Calu3 (cell line): ENCODE results near the gene SYNE2. TPM values are rescaled to one million over a fixed set of nuclear protein-coding genes. Genes with fewer than 3 reads are reported as not detected.

Source experiments
- BruUV-seq: library from RNA; stranded (reverse); fragments of 400-500 nt; replicated peaks from 2 replicates; lab custom pipeline; 2021; lab: Mats Ljungman, UMichigan
- CTCF ChIA-PET: fragments of 300-600 bp; sonication (Branson Sonifier 250); formaldehyde crosslinking; loops from one replicate; lab custom pipeline; 2022; ENCODE audit warnings: antibody characterized with exemption; lab: Charles Lee
- DNase-seq: peaks from one replicate; pipeline ENCODE4 v3.0.0; 2022
- H3K27ac Mint-ChIP-seq: one replicate; pipeline ENCODE4 v1.8.0; 2022; ENCODE audit warnings: mixed read lengths; ENCODE audit not compliant: unreplicated experiment
- H3K27me3 Mint-ChIP-seq: one replicate; pipeline ENCODE4 v1.8.0; 2022; ENCODE audit warnings: mixed read lengths; ENCODE audit not compliant: unreplicated experiment
- H3K36me3 Mint-ChIP-seq: one replicate; pipeline ENCODE4 v1.8.0; 2022; ENCODE audit warnings: mild to moderate bottlenecking, moderate library complexity, mixed read lengths; ENCODE audit not compliant: insufficient read depth, unreplicated experiment
- H3K4me1 Mint-ChIP-seq: one replicate; pipeline ENCODE4 v1.8.0; 2022; ENCODE audit warnings: mild to moderate bottlenecking, low read depth, mixed read lengths; ENCODE audit not compliant: unreplicated experiment
- H3K4me3 Mint-ChIP-seq: one replicate; pipeline ENCODE4 v1.8.0; 2022; ENCODE audit warnings: mild to moderate bottlenecking, low read depth, moderate library complexity, mixed read lengths; ENCODE audit not compliant: unreplicated experiment
- H3K9me3 Mint-ChIP-seq: one replicate; pipeline ENCODE4 v1.8.0; 2022; ENCODE audit warnings: low read depth, mixed read lengths; ENCODE audit not compliant: unreplicated experiment
- CTCF ChIP-seq: fragments of 200-600 bp; IDR thresholded peaks from one replicate; pipeline ENCODE4 v1.8.0; 2022; ENCODE audit warnings: antibody characterized with exemption; ENCODE audit not compliant: unreplicated experiment
- intact Hi-C: fragments of 100-400 bp; cut with micrococcal nuclease; formaldehyde crosslinking; loops from one replicate; pipeline ENCODE4 v1.10.0; 2022; ENCODE audit not compliant: unreplicated experiment
- total RNA-seq: library from RNA; stranded (reverse); gene quantifications from 2 replicates; pipeline ENCODE4 v1.2.3, GENCODE V29; 2022

SYNE2 gene
- total RNA-seq, 1 experiment from 2014 or later: 171 TPM

DNA sequence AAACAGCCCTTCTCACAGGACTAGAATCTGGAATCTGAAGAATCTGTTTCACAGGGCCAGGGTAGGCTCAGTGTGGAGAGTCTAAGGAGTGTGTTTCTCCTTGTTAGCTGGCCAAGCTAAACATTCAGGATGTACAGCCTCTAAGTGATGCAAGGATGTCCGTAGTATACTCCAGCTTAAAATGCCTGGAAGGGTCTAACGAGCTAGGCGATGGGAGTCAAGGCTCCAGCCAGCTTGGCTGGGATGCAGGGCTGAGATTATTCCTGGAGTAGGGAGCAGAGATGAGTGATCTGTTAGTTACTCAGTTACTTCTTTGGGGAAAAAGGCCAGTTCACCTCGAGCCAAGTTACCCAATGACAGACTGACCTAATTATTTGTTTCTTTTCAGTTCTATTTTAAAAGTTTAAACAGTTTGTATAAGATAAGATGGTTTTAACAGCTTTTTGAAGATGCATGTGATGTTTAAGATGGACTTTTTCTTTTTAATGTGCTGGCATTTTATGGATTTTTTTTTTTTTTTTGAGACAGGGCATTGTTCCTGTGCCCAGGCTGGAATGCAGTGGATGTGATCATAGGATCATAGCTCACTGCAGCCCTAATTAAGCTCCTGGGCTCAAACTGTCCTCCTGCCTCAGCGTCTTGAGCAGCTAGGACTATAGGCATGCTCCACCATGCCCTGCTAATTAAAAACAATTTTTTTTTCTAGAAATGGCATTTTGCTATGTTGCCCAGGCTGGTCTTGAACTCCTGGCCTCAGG, 41.1 kb downstream of the SYNE2 start:
- no TSS peak for BruUV-seq
- no peak for DNase-seq
- Mint-ChIP-seq H3K4me3 (peak overlapping the region; percentile 34), H3K4me1 (peaks cover 60% of the 10 kb centered on the region), H3K27ac (peak overlapping the region; percentile 33), H3K9me3 (no peaks in the 10 kb centered on the region), H3K27me3 (no peaks in the 10 kb centered on the region), H3K36me3 (peaks cover 7% of the 10 kb centered on the region)
- intact Hi-C loops: loop anchor here (2.0 kb wide), 1 partner anchor 29 kb away; no protein-coding TSS in a partner anchor
- CTCF ChIA-PET: interaction anchor here (0.9 to 1.0 kb wide), 2 partner anchors 29 to 41 kb away, joined by 3 read pairs; partner anchors contain the start of gene SYNE2
- no peak for TF ChIP-seq CTCF

GRCh38 chr14:63895510-63895909, 42.7 kb downstream of the SYNE2 start:
- H3K27me3 Mint-ChIP-seq: no peaks in the 10 kb centered on the region
- H3K4me3 Mint-ChIP-seq: peak overlapping the region; percentile 33
- H3K36me3 Mint-ChIP-seq: peaks cover 7% of the 10 kb centered on the region
- intact Hi-C loops: loop anchor here (2.0 to 5.0 kb wide), 2 partner anchors 27 to 38 kb away; no protein-coding TSS in a partner anchor
- peaks cover 57% of the 10 kb centered on the region for H3K4me1 Mint-ChIP-seq
- TF ChIP-seq CTCF: no peak
- H3K9me3 Mint-ChIP-seq: no peaks in the 10 kb centered on the region
- peak overlapping the region; percentile 71 for H3K27ac Mint-ChIP-seq
- DNase-seq: no peak
- no TSS peak for BruUV-seq
- CTCF ChIA-PET: no interaction called here

GRCh38 chr14:63896278-63896720, 43.5 kb downstream of the SYNE2 start:
- Mint-ChIP-seq H3K9me3 (no peaks in the 10 kb centered on the region), H3K36me3 (peaks cover 7% of the 10 kb centered on the region), H3K27me3 (no peaks in the 10 kb centered on the region), H3K4me3 (peak overlapping the region; percentile 33), H3K4me1 (peaks cover 56% of the 10 kb centered on the region), H3K27ac (peak overlapping the region; percentile 71)
- peak; percentile 78 for DNase-seq
- BruUV-seq: no TSS peak
- TF ChIP-seq CTCF: no peak
- intact Hi-C loops: loop anchor here (5.0 kb wide), 1 partner anchor 39 kb away; no protein-coding TSS in a partner anchor
- CTCF ChIA-PET: interaction anchor here (1.0 to 2.0 kb wide), 2 partner anchors 27 to 32 kb away, joined by 4 to 7 read pairs; no protein-coding TSS in a partner anchor

DNA sequence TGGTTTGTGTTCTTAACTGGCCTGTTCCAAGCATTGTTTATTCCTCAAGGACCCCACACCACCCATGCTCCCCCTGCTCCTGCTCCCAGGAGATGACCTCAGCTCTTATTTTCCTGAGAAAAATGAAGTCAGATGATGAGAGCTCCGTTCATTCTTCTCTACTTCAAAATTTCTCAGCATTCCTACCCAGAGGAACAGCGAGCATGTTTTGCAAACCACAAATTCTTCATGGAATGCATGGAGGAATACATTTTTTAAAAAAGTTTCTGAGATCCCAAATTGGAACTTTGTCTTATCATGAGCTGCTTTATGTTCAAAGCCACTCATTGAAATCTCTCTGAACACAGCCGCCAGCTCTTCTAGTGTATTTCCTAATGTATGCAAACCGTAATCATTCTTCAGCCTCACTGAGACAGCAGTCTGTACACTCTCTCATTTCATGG, 44.9 kb downstream of the SYNE2 start:
- Mint-ChIP-seq H3K27me3 (no peaks in the 10 kb centered on the region), H3K9me3 (no peaks in the 10 kb centered on the region), H3K4me3 (no peak overlapping the region), H3K36me3 (peaks cover 7% of the 10 kb centered on the region), H3K27ac (peak overlapping the region; percentile 67), H3K4me1 (peaks cover 65% of the 10 kb centered on the region)
- CTCF ChIA-PET: interaction anchor here (0.6 to 2.0 kb wide), 2 partner anchors 25 to 35 kb away, joined by 3 to 7 read pairs; no protein-coding TSS in a partner anchor
- no TSS peak for BruUV-seq
- TF ChIP-seq CTCF: no peak
- intact Hi-C loops: loop anchor here (5.0 kb wide), 1 partner anchor 40 kb away; no protein-coding TSS in a partner anchor
- no peak for DNase-seq
